CD4-positive, alpha-beta memory T cell (primary cell): Measurements from ENCODE around the gene VTI1A. TPM values are rescaled to one million over a fixed set of nuclear protein-coding genes. Genes with fewer than 3 reads are reported as not detected.

Source experiments
- CTCF ChIA-PET: fragments of 350-600 bp; sonication (Branson Sonifier 250); formaldehyde crosslinking; loops from one replicate; lab custom pipeline; 2021; ENCODE audit warnings: inconsistent platforms; ENCODE audit not compliant: partially characterized antibody; lab: Charles Lee
- POLR2A ChIA-PET: fragments of 350-600 bp; sonication (Branson Sonifier 250); formaldehyde crosslinking; loops from one replicate; lab custom pipeline; 2021; ENCODE audit not compliant: partially characterized antibody; lab: Charles Lee
- DNase-seq, 5 donors: peaks; one replicate each; pipeline versions ENCODE4 v3.0.0 to v3.0.0-alpha.2; 2020 to 2022; ENCODE audit warnings: mixed read lengths in 1 of 5
- H3K27ac ChIP-seq: one replicate; pipeline ENCODE4 v1.7.0; 2013; ENCODE audit warnings: low read depth, low read length
- H3K27me3 ChIP-seq: 2 replicates; pipeline ENCODE4 v1.7.0; 2013; ENCODE audit warnings: mild to moderate bottlenecking, low read length, moderate library complexity; ENCODE audit not compliant: insufficient read depth
- H3K36me3 ChIP-seq: 2 replicates; pipeline ENCODE4 v1.7.0; 2013; ENCODE audit warnings: mild to moderate bottlenecking, low read length, moderate library complexity; ENCODE audit not compliant: insufficient read depth
- H3K4me1 ChIP-seq: 2 replicates; pipeline ENCODE4 v1.7.0; 2013; ENCODE audit warnings: mild to moderate bottlenecking, low read length, moderate library complexity; ENCODE audit not compliant: insufficient read depth
- H3K4me3 ChIP-seq, 2 donors: one replicate each; pipeline ENCODE4 v1.7.0; 2013; ENCODE audit warnings: low read length in 2 of 2, mild to moderate bottlenecking in 1 of 2
- H3K9me3 ChIP-seq, 2 donors: one replicate each; pipeline ENCODE4 v1.7.0; 2013; ENCODE audit warnings: low read length in 2 of 2, control low read depth in 1 of 2; ENCODE audit not compliant: control insufficient read depth in 1 of 2
- H3K27ac Mint-ChIP-seq, 7 donors: one replicate each; pipeline ENCODE4 v1.8.0; 2020 to 2021; ENCODE audit warnings: mixed read lengths in 7 of 7, mild to moderate bottlenecking in 6 of 7, inconsistent platforms in 3 of 7, moderate library complexity in 3 of 7
- H3K27me3 Mint-ChIP-seq, 2 donors: one replicate each; pipeline ENCODE4 v1.8.0; 2020 to 2021; ENCODE audit warnings: mixed read lengths in 2 of 2
- H3K36me3 Mint-ChIP-seq, 2 donors: one replicate each; pipeline ENCODE4 v1.8.0; 2020 to 2021; ENCODE audit warnings: mixed read lengths in 2 of 2, inconsistent platforms in 1 of 2, mild to moderate bottlenecking in 1 of 2
- H3K4me1 Mint-ChIP-seq, 4 donors: one replicate each; pipeline ENCODE4 v1.8.0; 2020 to 2021; ENCODE audit warnings: mixed read lengths in 4 of 4, mild to moderate bottlenecking in 1 of 4
- H3K4me3 Mint-ChIP-seq, 8 donors: one replicate each; pipeline ENCODE4 v1.8.0; 2020 to 2021; ENCODE audit warnings: mixed read lengths in 8 of 8, mild to moderate bottlenecking in 7 of 8, moderate library complexity in 6 of 8, inconsistent platforms in 3 of 8
- H3K9me3 Mint-ChIP-seq, 8 donors: one replicate each; pipeline ENCODE4 v1.8.0; 2020 to 2021; ENCODE audit warnings: mixed read lengths in 8 of 8, mild to moderate bottlenecking in 5 of 8, inconsistent platforms in 3 of 8, moderate library complexity in 1 of 8
- intact Hi-C: fragments of 100-400 bp; cut with micrococcal nuclease; formaldehyde crosslinking; loops from one replicate; pipeline ENCODE4 v1.15.1; 2023
- polyA plus RNA-seq, 2 donors: library from polyadenylated mRNA; unstranded; fragments of 300-500 nt; fragmentation: Illumina TruSeq; gene quantifications; one replicate each; pipeline ENCODE4 v1.2.3, GENCODE V29; 2021
- total RNA-seq, 2 experiments: library from RNA; stranded (reverse); gene quantifications; one replicate each; pipeline ENCODE4 v1.2.3, GENCODE V29; 2021

VTI1A gene
- total and polyA plus RNA-seq, 4 experiments from 2014 or later, result 24.4 to 48.5 (median 40.0) TPM

- no peak overlapping the region for H3K27ac ChIP-seq
- H3K9me3 ChIP-seq, result no peaks in the 10 kb centered on the region
- Mint-ChIP-seq H3K9me3 (peaks cover 0 to 1% (median 0%) of the 10 kb centered on the region in 8 donors), H3K4me3 (no peak overlapping the region), H3K27ac (no peak overlapping the region), H3K36me3 (peaks cover 5 to 18% of the 10 kb centered on the region in 2 donors), H3K27me3 (no peaks in the 10 kb centered on the region), H3K4me1 (peaks cover 0 to 1% (median 0%) of the 10 kb centered on the region in 4 donors)
- no peak for DNase-seq
- POLR2A ChIA-PET, result no interaction called here
- CTCF ChIA-PET, result no interaction called here
- intact Hi-C loops, result no loop called here
- H3K4me3 ChIP-seq, result no peak overlapping the region
- H3K4me1 ChIP-seq, result no peaks in the 10 kb centered on the region
- H3K36me3 ChIP-seq, result no peaks in the 10 kb centered on the region
- no peaks in the 10 kb centered on the region for H3K27me3 ChIP-seq
These were observed 285.4 kb downstream of the VTI1A start for GRCh38 chr10:112732277-112732921.

- POLR2A ChIA-PET, result no interaction called here
- Histone ChIP-seq H3K36me3 (no peaks in the 10 kb centered on the region), H3K27ac (no peak overlapping the region), H3K27me3 (no peaks in the 10 kb centered on the region), H3K9me3 (no peaks in the 10 kb centered on the region), H3K4me3 (no peak overlapping the region), H3K4me1 (no peaks in the 10 kb centered on the region)
- no peak for DNase-seq
- Mint-ChIP-seq H3K4me3 (no peak overlapping the region), H3K9me3 (peaks cover 0 to 4% (median 0%) of the 10 kb centered on the region in 8 donors), H3K27me3 (no peaks in the 10 kb centered on the region), H3K36me3 (peaks cover 17 to 36% of the 10 kb centered on the region in 2 donors), H3K4me1 (no peaks in the 10 kb centered on the region), H3K27ac (no peak overlapping the region)
- intact Hi-C loops, result no loop called here
- CTCF ChIA-PET, result no interaction called here
These were observed 288.2 kb downstream of the VTI1A start for GRCh38 chr10:112735041-112735695.

GRCh38 chr10:112738606-112739591 is 291.9 kb downstream of the VTI1A start:
- H3K4me1 Mint-ChIP-seq, result no peaks in the 10 kb centered on the region
- ChIA-PET CTCF (interaction anchor here (1.7 kb wide), 1 partner anchor 16 kb away, joined by 3 read pairs; no protein-coding TSS in a partner anchor), POLR2A (no interaction called here)
- no peaks in the 10 kb centered on the region for H3K27me3 ChIP-seq
- H3K4me3 Mint-ChIP-seq, result no peak overlapping the region
- no peak overlapping the region for H3K4me3 ChIP-seq
- H3K36me3 ChIP-seq, result no peaks in the 10 kb centered on the region
- no peak for DNase-seq
- H3K4me1 ChIP-seq, result no peaks in the 10 kb centered on the region
- intact Hi-C loops, result no loop called here
- H3K9me3 Mint-ChIP-seq, result peaks cover 0 to 2% (median 0%) of the 10 kb centered on the region in 8 donors
- no peaks in the 10 kb centered on the region for H3K9me3 ChIP-seq
- peaks cover 17 to 53% of the 10 kb centered on the region in 2 donors for H3K36me3 Mint-ChIP-seq
- H3K27ac ChIP-seq, result no peak overlapping the region
- H3K27ac Mint-ChIP-seq, result no peak overlapping the region
- H3K27me3 Mint-ChIP-seq, result no peaks in the 10 kb centered on the region

- Histone ChIP-seq H3K4me3 (no peak overlapping the region), H3K27me3 (no peaks in the 10 kb centered on the region), H3K4me1 (no peaks in the 10 kb centered on the region), H3K36me3 (no peaks in the 10 kb centered on the region), H3K9me3 (no peaks in the 10 kb centered on the region), H3K27ac (no peak overlapping the region)
- H3K36me3 Mint-ChIP-seq, result peaks cover 21 to 59% of the 10 kb centered on the region in 2 donors
- no peak for DNase-seq
- no peaks in the 10 kb centered on the region for H3K4me1 Mint-ChIP-seq
- H3K27me3 Mint-ChIP-seq, result no peaks in the 10 kb centered on the region
- ChIA-PET CTCF (no interaction called here), POLR2A (no interaction called here)
- no peak overlapping the region for H3K27ac Mint-ChIP-seq
- intact Hi-C loops, result no loop called here
- no peak overlapping the region for H3K4me3 Mint-ChIP-seq
- peaks cover 0 to 2% (median 0%) of the 10 kb centered on the region in 8 donors for H3K9me3 Mint-ChIP-seq
These were observed 292.8 kb downstream of the VTI1A start for GRCh38 chr10:112739592-112740353.

- Mint-ChIP-seq H3K27me3 (no peaks in the 10 kb centered on the region), H3K36me3 (peaks cover 20 to 67% of the 10 kb centered on the region in 2 donors), H3K4me3 (no peak overlapping the region), H3K27ac (no peak overlapping the region), H3K9me3 (peaks cover 0 to 2% (median 0%) of the 10 kb centered on the region in 8 donors), H3K4me1 (no peaks in the 10 kb centered on the region)
- no peak for DNase-seq
- intact Hi-C loops, result no loop called here
- Histone ChIP-seq H3K9me3 (no peaks in the 10 kb centered on the region), H3K27me3 (no peaks in the 10 kb centered on the region), H3K4me1 (no peaks in the 10 kb centered on the region), H3K27ac (no peak overlapping the region), H3K36me3 (no peaks in the 10 kb centered on the region), H3K4me3 (no peak overlapping the region)
- CTCF ChIA-PET, result no interaction called here
- POLR2A ChIA-PET, result no interaction called here
These were observed 294.9 kb downstream of the VTI1A start for GRCh38 chr10:112741830-112742402.

- Histone ChIP-seq H3K4me3 (no peak overlapping the region), H3K27ac (no peak overlapping the region), H3K36me3 (no peaks in the 10 kb centered on the region), H3K9me3 (no peaks in the 10 kb centered on the region), H3K4me1 (no peaks in the 10 kb centered on the region), H3K27me3 (no peaks in the 10 kb centered on the region)
- Mint-ChIP-seq H3K27ac (peak overlapping the region in 1 of 7 donors; percentile 76), H3K27me3 (no peaks in the 10 kb centered on the region), H3K4me3 (no peak overlapping the region), H3K36me3 (peaks cover 7 to 52% of the 10 kb centered on the region in 2 donors), H3K4me1 (no peaks in the 10 kb centered on the region), H3K9me3 (no peaks in the 10 kb centered on the region)
- DNase-seq, result no peak
- intact Hi-C loops, result no loop called here
- POLR2A ChIA-PET, result no interaction called here
- CTCF ChIA-PET, result interaction anchor here (0.7 kb wide), 1 partner anchor 1887 kb away, joined by 3 read pairs; no protein-coding TSS in a partner anchor
These were observed 297.4 kb downstream of the VTI1A start for GRCh38 chr10:112744181-112745096.
